AG09319 (cell line): ENCODE measurements around the gene FCRLB.

Experiments
- DNase-seq: peaks from one replicate; pipeline ENCODE4 v3.0.0-alpha.2; 2010; ENCODE audit warnings: low read depth; ENCODE audit errors: extremely low read depth
- TF ChIP-seq, protein P1 (sequence below): IDR thresholded peaks from 2 replicates; pipeline ENCODE4 v1.5.1; 2011; ENCODE audit warnings: low read depth, mild to moderate bottlenecking, inconsistent platforms, low read length, moderate library complexity

The FCRLB gene

DNA sequence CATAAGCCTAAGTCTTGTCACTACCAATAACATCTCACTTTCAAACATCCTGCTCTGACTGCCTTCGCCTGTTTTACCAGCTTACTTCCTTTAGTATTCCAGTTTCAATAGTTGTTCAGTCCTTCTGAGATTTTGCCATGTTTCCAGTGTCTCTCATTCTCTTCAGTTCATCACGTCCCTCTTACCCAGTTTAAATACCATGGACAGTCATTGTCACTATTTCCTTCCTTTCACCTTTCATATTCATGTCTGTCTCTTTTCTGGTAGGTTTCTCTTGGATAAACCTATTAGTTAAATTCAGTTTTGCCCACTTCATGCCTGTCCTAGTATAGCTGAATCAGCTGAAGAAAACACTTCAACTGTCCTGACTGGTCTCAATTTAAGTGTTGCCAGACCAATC is 50.6 kb downstream of the FCRLB start:
- TF ChIP-seq, protein P1, sequence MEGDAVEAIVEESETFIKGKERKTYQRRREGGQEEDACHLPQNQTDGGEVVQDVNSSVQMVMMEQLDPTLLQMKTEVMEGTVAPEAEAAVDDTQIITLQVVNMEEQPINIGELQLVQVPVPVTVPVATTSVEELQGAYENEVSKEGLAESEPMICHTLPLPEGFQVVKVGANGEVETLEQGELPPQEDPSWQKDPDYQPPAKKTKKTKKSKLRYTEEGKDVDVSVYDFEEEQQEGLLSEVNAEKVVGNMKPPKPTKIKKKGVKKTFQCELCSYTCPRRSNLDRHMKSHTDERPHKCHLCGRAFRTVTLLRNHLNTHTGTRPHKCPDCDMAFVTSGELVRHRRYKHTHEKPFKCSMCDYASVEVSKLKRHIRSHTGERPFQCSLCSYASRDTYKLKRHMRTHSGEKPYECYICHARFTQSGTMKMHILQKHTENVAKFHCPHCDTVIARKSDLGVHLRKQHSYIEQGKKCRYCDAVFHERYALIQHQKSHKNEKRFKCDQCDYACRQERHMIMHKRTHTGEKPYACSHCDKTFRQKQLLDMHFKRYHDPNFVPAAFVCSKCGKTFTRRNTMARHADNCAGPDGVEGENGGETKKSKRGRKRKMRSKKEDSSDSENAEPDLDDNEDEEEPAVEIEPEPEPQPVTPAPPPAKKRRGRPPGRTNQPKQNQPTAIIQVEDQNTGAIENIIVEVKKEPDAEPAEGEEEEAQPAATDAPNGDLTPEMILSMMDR, result no peak
- no peak for DNase-seq

DNA sequence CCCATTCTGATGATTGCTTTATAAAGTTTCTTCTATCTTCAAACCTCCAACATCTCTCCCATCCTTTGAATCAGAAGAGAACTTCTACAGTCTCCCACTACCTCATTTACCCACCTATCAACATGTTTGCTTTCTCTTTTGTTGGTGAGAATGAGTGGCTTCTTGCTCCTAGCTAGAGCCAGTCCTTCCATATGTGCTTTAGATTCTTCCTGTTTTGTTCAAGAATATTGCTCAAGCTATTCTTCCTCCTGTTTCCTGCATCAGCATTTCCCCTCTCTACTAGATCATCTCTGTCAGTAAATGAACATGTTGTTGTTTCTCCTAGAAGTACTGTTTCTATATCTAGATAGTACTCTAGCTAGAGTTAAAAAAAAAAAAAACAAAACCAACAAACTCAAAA is 51.1 kb downstream of the FCRLB start:
- TF ChIP-seq, protein P1, result no peak
- DNase-seq, result no peak

DNA sequence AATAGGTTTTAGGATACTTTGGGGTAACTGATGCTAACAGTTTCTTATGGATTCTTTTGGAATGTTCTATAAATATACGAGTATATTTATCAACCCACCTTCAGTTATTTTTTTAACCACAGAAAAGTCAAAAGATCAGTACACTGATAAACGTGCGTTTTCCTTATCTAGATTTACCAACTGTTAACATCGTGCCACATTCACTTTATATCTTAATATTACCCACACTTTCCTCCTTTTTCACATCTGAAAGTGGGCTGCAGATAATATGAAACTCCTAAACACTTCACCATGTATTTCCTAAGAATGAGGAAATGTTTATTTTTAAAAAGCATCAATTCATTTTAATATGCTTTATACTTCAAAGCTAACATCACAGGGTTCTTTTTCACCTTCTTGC is 52.4 kb downstream of the FCRLB start:
- TF ChIP-seq, protein P1, result no peak
- DNase-seq, result no peak

DNA sequence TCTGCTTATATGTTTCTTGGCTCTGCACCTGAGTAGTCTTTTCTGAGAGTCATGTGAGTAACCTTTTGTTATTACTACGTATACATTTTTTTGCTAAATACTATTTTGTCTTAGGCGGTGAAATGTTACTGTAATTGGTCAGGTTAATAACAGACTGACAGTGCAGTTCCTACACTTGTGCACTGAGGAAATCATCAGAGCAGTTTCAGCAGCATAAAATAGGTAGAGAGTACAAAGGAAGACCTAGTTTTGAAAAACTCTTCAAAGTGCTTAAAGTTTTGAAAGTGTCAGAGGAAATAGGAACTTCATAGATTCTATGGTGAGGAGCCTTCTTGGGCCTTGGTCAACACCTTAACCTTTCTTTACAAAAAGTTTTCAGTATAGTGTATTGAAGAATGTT is 55.9 kb downstream of the FCRLB start:
- TF ChIP-seq, protein P1, result no peak

More for the DNA sequence above, 55.9 kb downstream of the FCRLB start:
- no peak for DNase-seq
